Keratinocyte (primary cell): ENCODE data around the gene SLC52A1.

Source experiments
- CTCF ChIP-seq, 3 experiments: IDR thresholded peaks in 1 of 3; conservative IDR thresholded peaks in 1 of 3; optimal IDR thresholded peaks in 1 of 3; 2 replicates in 2 of 3; 3 replicates in 1 of 3; pipeline versions ENCODE3 to v1.5.1; 2011; ENCODE audit warnings: low read length in 3 of 3, mild to moderate bottlenecking in 3 of 3, moderate library complexity in 2 of 3, control low read depth in 1 of 3, inconsistent platforms in 1 of 3; ENCODE audit not compliant: insufficient read depth in 2 of 3; ENCODE audit errors: extremely low read depth in 1 of 3
- EZH2 ChIP-seq: IDR thresholded peaks from one replicate; pipeline ENCODE4 v1.6.1; 2012; ENCODE audit warnings: inconsistent platforms, mild to moderate bottlenecking, low read length, moderate library complexity

- TF ChIP-seq CTCF (optimal IDR thresholded peaks at IDR 0.05 in 1 of 3, IDR thresholded peaks at IDR 0.05 in 1 of 3, conservative IDR thresholded peaks at IDR 0.05 in 1 of 3; ENCODE audit: extremely low read depth in 1 of 3, insufficient read depth in 2 of 3, low read length in 3 of 3) (no peak), EZH2 (no peak)
Measured at GRCh38 chr17:5050278-5050677, 15.1 kb upstream of the SLC52A1 start.
